ENCODE measurements around the gene ARID3B. TPM values are rescaled to one million over a fixed set of nuclear protein-coding genes. Genes with fewer than 3 reads are reported as not detected.

Gene ARID3B
- total and polyA plus RNA-seq, 2 of the 13 experiments (the other 11 are each of a cell fraction or from before 2014, with no cell fraction given), result 5.3 to 12.8 TPM

GRCh38 chr15:74528876-74529275 is 12.1 kb upstream of the ARID3B start (continued):
- no peak for TF ChIP-seq PRDM15 (CRISPR knock-in tag; IDR thresholded peaks at IDR 0.05)
- no peak for TF ChIP-seq PBX3 (CRISPR knock-in tag; IDR thresholded peaks at IDR 0.05; ENCODE audit: borderline replicate concordance)
- TF ChIP-seq SCMH1 (CRISPR knock-in tag; IDR thresholded peaks at IDR 0.05; ENCODE audit: borderline replicate concordance), result no peak
- no peak for TF ChIP-seq KMT2A (CRISPR knock-in tag; IDR thresholded peaks at IDR 0.05)

- WGBS (ENCODE audit: low lambda C conversion rate), result 82% methylated on average over 8 of the region's 8 CpGs
- no TSS peak for BruUV-seq (replicated peaks)
- Histone ChIP-seq H3K4me1 (ENCODE audit: insufficient read depth, low read length) (peaks cover 17% of the 10 kb centered on the region), H2AFZ (ENCODE audit: low read length) (no peak overlapping the region), H3K4me3 (replicated peaks in 1 of 3; ENCODE audit: insufficient read depth in 1 of 3, low read depth in 2 of 3, low read length in 3 of 3) (no peak overlapping the region), H3K27ac (ENCODE audit: extremely low read length, insufficient read depth, low read length) (no peak overlapping the region), H3K27me3 (ENCODE audit: control insufficient read depth in 1 of 2, insufficient read depth in 2 of 2, low read length in 2 of 2) (no peaks in the 10 kb centered on the region), H3K9me3 (ENCODE audit: low read length) (no peaks in the 10 kb centered on the region), H4K20me1 (ENCODE audit: insufficient read depth, low read length) (no peaks in the 10 kb centered on the region), H3K36me3 (replicated peaks in 1 of 2; ENCODE audit: control insufficient read depth in 1 of 2, insufficient read depth in 2 of 2, low read length in 2 of 2) (no peaks in the 10 kb centered on the region), H3K79me2 (ENCODE audit: insufficient read depth, low read length) (no peaks in the 10 kb centered on the region), H3K9ac (ENCODE audit: insufficient read depth, low read depth, low read length) (no peak overlapping the region), H3K4me2 (ENCODE audit: low read depth, low read length) (no peak overlapping the region)
- DNase-seq (ENCODE audit: low spot score) (no peak), ATAC-seq (no peak), FAIRE-seq (no peak)
- intact Hi-C loops (cut with micrococcal nuclease; ENCODE audit: unreplicated experiment) (no loop called here), in situ Hi-C loops (cut with HindIII; ENCODE audit: extremely low pct_ligation_motif_present, low pct_unique_long_range_greater_than_20kb) (no loop called here)
- CTCF ChIA-PET (ENCODE audit: low intra/inter-chr PET ratio, low total read pairs), result no interaction called here
- POLR2A ChIA-PET, result no interaction called here
- TF ChIP-seq ZBTB4 (CRISPR knock-in tag; IDR thresholded peaks at IDR 0.05; ENCODE audit: borderline replicate concordance) (no peak), ZNF335 (CRISPR knock-in tag; IDR thresholded peaks at IDR 0.05) (no peak), FOSL1 (CRISPR knock-in tag; IDR thresholded peaks at IDR 0.05; ENCODE audit: borderline replicate concordance) (no peak), TBP (CRISPR knock-in tag; IDR thresholded peaks at IDR 0.05) (no peak), ZNF782 (CRISPR knock-in tag; IDR thresholded peaks at IDR 0.05; ENCODE audit: borderline replicate concordance) (no peak), DMTF1 (CRISPR knock-in tag; IDR thresholded peaks at IDR 0.05) (no peak), ZNF83 (CRISPR knock-in tag; IDR thresholded peaks at IDR 0.05; ENCODE audit: borderline replicate concordance) (no peak), ZNF263 (CRISPR knock-in tag; IDR thresholded peaks at IDR 0.05) (no peak)
Observed at GRCh38 chr15:74529921-74530320, 11.1 kb upstream of the ARID3B start.

All from HepG2 (cell line).